Panc1 (cell line): ENCODE results near the gene ZNF469. TPM values are rescaled to one million over a fixed set of nuclear protein-coding genes. Genes with fewer than 3 reads are reported as not detected.

Experiments
- ATAC-seq: fragments of 200-7000 bp; cut with Tn5 transposase; 2 replicates; pipeline ENCODE4 v1.9.1; 2020; ENCODE audit warnings: mild to moderate bottlenecking, moderate library complexity
- BruUV-seq: library from RNA; stranded (reverse); fragments of 400-500 nt; replicated peaks from 2 replicates; lab custom pipeline; 2021; lab: Mats Ljungman, UMichigan
- CTCF ChIA-PET: fragments of 300-600 bp; sonication (Branson Sonifier 250); formaldehyde crosslinking; loops from one replicate; lab custom pipeline; 2022; ENCODE audit warnings: antibody characterized with exemption; lab: Charles Lee
- POLR2A ChIA-PET: fragments of 300-600 bp; sonication (Branson Sonifier 250); formaldehyde crosslinking; loops from one replicate; lab custom pipeline; 2022; ENCODE audit warnings: antibody characterized with exemption; lab: Charles Lee
- DNase-seq: peaks from one replicate; pipeline ENCODE4 v3.0.0-alpha.2; 2010; ENCODE audit warnings: low read depth, low spot score
- H3K27ac ChIP-seq: 2 replicates; pipeline ENCODE4 v1.5.1; 2011; ENCODE audit warnings: mild to moderate bottlenecking, low read length, inconsistent platforms
- H3K27me3 ChIP-seq: fragments of 200-500 bp; sonication (Bioruptor generic); 2 replicates; pipeline ENCODE4 v1.6.0; 2014; ENCODE audit warnings: low read length, inconsistent platforms; ENCODE audit not compliant: control insufficient read depth, insufficient read depth
- H3K36me3 ChIP-seq: fragments of 200-500 bp; sonication (Bioruptor generic); 2 replicates; pipeline ENCODE4 v1.5.1; 2014; ENCODE audit warnings: inconsistent platforms, mild to moderate bottlenecking, low read length, moderate library complexity; ENCODE audit not compliant: control insufficient read depth, insufficient read depth
- H3K4me1 ChIP-seq: 2 replicates; pipeline ENCODE4 v1.5.1; 2011; ENCODE audit warnings: inconsistent platforms, mild to moderate bottlenecking, low read length, moderate library complexity; ENCODE audit not compliant: control insufficient read depth, insufficient read depth
- H3K4me3 ChIP-seq, 2 experiments: 2 replicates each; pipeline ENCODE4 v1.5.1; 2011 to 2012; ENCODE audit warnings: low read depth in 2 of 2, low read length in 2 of 2, mild to moderate bottlenecking in 2 of 2, inconsistent platforms in 1 of 2, moderate library complexity in 1 of 2
- H3K9me3 ChIP-seq: fragments of 200-500 bp; sonication (Bioruptor generic); 2 replicates; pipeline ENCODE4 v1.5.1; 2014; ENCODE audit warnings: low read depth, mild to moderate bottlenecking, inconsistent platforms, low read length, moderate library complexity; ENCODE audit not compliant: control insufficient read depth, insufficient read depth
- CTCF ChIP-seq: fragments of 450-650 bp; IDR thresholded peaks from 2 replicates; pipeline ENCODE4 v1.5.1; 2017; ENCODE audit warnings: mild to moderate bottlenecking
- POLR2AphosphoS5 ChIP-seq: IDR thresholded peaks from 2 replicates; pipeline ENCODE4 v1.6.1; 2012; ENCODE audit warnings: mild to moderate bottlenecking, low read depth, low read length, moderate library complexity
- REST ChIP-seq, 2 experiments: IDR thresholded peaks; 2 replicates each; pipeline ENCODE4 v1.6.1; 2011 to 2012; ENCODE audit warnings: low read depth in 2 of 2, control low read depth in 1 of 2, low read length in 1 of 2, mild to moderate bottlenecking in 1 of 2, moderate library complexity in 1 of 2; ENCODE audit not compliant: insufficient read depth in 1 of 2
- SIN3A ChIP-seq: IDR thresholded peaks from 2 replicates; pipeline ENCODE4 v1.6.1; 2012; ENCODE audit warnings: low read depth, mild to moderate bottlenecking, low read length, moderate library complexity, borderline replicate concordance; ENCODE audit not compliant: insufficient read depth
- TCF7L2 ChIP-seq: IDR thresholded peaks from 2 replicates; pipeline ENCODE4 v1.6.1; 2011; ENCODE audit warnings: mild to moderate bottlenecking, low read depth, low read length, inconsistent platforms
- in situ Hi-C: cut with HindIII; loops from 2 replicates; pipeline ENCODE4 v1.10.0; 2016; ENCODE audit warnings: low sequenced_read_pairs, low pct_unique_long_range_greater_than_20kb
- intact Hi-C: fragments of 100-400 bp; cut with micrococcal nuclease; formaldehyde crosslinking; loops from one replicate; pipeline ENCODE4 v1.10.0; 2022; ENCODE audit not compliant: unreplicated experiment
- total RNA-seq: library from RNA; stranded (reverse); gene quantifications from one replicate; pipeline ENCODE4 v1.2.1, GENCODE V29; 2021; ENCODE audit not compliant: unreplicated experiment

The ZNF469 gene
- total RNA-seq, 1 experiment from 2014 or later = 1.3 TPM

- Histone ChIP-seq H3K4me3 (no peak overlapping the region), H3K9me3 (no peaks in the 10 kb centered on the region), H3K27me3 (no peaks in the 10 kb centered on the region), H3K27ac (no peak overlapping the region), H3K36me3 (no peaks in the 10 kb centered on the region), H3K4me1 (no peaks in the 10 kb centered on the region)
- CTCF ChIA-PET = no interaction called here
- no peak for DNase-seq
- ATAC-seq = no peak
- POLR2A ChIA-PET = no interaction called here
- in situ Hi-C loops (no loop called here), intact Hi-C loops (no loop called here)
- no peak for TF ChIP-seq POLR2AphosphoS5
- TF ChIP-seq SIN3A = no peak
- no peak for TF ChIP-seq REST (IDR thresholded peaks at IDR 0.05; ENCODE audit: insufficient read depth in 1 of 2, low read depth in 2 of 2, low read length in 1 of 2)
- no peak for TF ChIP-seq CTCF
- no peak for TF ChIP-seq TCF7L2
- no TSS peak for BruUV-seq
Observed at GRCh38 chr16:88379694-88380040, 3.1 kb upstream of the ZNF469 start.

- H3K36me3 ChIP-seq = no peaks in the 10 kb centered on the region
- no peak overlapping the region for H3K27ac ChIP-seq
- no peaks in the 10 kb centered on the region for H3K9me3 ChIP-seq
- DNase-seq (no peak), ATAC-seq (no peak)
- no peak for TF ChIP-seq POLR2AphosphoS5
- no peak for TF ChIP-seq TCF7L2
- no peak for TF ChIP-seq SIN3A
- TF ChIP-seq CTCF = no peak
- no peak for TF ChIP-seq REST (IDR thresholded peaks at IDR 0.05; ENCODE audit: insufficient read depth in 1 of 2, low read depth in 2 of 2, low read length in 1 of 2)
- POLR2A ChIA-PET = no interaction called here
- no peaks in the 10 kb centered on the region for H3K27me3 ChIP-seq
- BruUV-seq = no TSS peak
- H3K4me1 ChIP-seq = no peaks in the 10 kb centered on the region
- H3K4me3 ChIP-seq = no peak overlapping the region
- intact Hi-C loops = no loop called here
- CTCF ChIA-PET = no interaction called here
- in situ Hi-C loops = no loop called here
Observed at GRCh38 chr16:88380099-88380498, 2.7 kb upstream of the ZNF469 start.
